NCI-H128 (cell line): Measurements from ENCODE around the gene SLC35A2.
"Not testable (repeated sequence)": the region's sequence is repeated elsewhere in the genome, so short reads cannot be mapped to it uniquely, and the experiment has no call there.

Experiments used
- DNase-seq: peaks from one replicate; lab custom pipeline; 2025; ENCODE audit not compliant: unreplicated experiment; lab: John Stamatoyannopoulos, UW

The SLC35A2 gene

GRCh38 chrX:48854121-48854804, 57.2 kb downstream of the SLC35A2 start:
- not testable (repeated sequence) for DNase-seq

- not testable (repeated sequence) for DNase-seq
Measured at GRCh38 chrX:48853494-48853893, 58.0 kb downstream of the SLC35A2 start.
